GM04504 (cell line): Measurements from ENCODE around the gene MTREX.

Experiments used
- DNase-seq: peaks from one replicate; pipeline ENCODE4 v3.0.0-alpha.2; 2012; ENCODE audit warnings: low read depth

MTREX gene

DNA sequence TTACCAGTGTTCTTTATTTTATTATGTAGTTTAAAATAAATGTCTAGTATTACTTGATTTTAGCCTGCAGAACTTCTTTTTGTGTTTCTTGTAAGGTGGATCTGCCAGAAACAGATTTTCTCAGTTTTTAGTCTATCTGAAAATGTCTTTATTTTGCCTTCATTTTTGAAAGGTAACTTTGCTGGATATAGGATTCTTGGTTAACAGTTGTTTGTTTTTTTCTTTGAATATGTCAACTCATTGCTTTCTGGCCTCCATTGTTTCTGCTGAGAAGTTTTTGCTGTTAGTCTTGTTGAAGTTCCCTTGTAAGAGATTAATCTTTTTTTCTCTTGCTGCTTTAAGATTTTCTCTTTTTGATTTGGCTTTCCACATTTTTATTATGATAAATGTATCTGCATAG, 75.5 kb downstream of the MTREX start:
- DNase-seq = no peak

DNA sequence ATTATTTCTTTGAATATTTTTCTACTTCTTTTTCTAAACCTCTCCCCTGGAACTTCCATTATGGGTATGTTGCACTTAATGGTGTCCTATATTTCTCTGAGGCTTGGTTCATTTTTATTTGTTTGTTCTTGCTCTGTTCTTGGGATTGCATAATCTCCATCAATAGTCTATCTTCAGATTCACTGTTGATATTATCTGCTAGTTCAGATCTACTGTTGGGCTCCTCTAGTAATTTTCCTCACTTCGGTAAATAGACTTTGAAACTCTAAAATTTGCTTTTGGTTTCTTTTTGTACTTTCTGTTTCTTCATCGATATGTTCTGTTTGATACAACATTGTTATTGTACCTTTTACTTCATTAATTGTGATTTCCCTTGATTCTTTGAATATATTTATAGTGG, 76.3 kb downstream of the MTREX start:
- no peak for DNase-seq

DNA sequence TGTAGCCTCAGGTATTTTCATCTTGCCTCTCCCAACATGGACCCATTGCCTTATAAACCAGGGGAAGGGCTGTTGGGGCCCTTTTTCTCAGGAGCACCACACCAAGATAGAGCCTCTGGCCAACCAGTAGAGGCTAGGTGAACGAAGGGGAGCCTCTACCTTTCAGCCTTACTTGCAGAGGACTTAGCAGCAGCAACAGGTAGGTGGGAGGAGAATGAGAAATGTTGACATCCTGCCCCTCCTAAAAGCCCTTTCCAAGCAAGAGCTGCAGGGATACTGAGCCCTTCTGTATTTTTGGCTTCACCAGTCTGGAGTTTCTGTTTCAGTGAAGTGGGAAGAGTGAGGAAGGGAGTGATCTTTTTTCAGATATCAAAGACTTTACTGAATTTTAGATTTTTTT, 77.4 kb downstream of the MTREX start:
- no peak for DNase-seq

DNA sequence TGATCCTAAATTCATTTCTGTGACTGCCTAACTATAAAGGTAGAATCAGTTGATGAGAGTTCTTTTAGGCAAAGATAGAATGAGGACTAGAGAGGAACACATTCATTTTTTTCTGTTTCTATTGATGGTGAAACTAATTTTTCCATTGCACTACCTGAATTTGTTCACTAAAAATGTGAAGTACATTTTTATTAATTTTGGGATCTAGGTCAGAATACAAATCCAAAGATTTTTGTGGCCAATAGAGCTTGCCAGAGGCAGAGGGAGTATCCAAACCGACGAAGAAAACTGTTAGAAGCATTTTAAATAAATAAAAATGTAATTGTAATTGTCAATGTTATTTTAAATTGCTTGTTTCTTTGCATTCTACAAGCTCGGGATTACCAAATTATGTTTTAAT, 78.1 kb downstream of the MTREX start:
- DNase-seq = no peak

GRCh38 chr5:55386356-55386755, 78.6 kb downstream of the MTREX start:
- no peak for DNase-seq

GRCh38 chr5:55387865-55388264, 80.1 kb downstream of the MTREX start:
- no peak for DNase-seq

GRCh38 chr5:55391707-55392106, 83.9 kb downstream of the MTREX start:
- DNase-seq = no peak

- DNase-seq = no peak
These were observed 84.9 kb downstream of the MTREX start for GRCh38 chr5:55392669-55393068.

DNA sequence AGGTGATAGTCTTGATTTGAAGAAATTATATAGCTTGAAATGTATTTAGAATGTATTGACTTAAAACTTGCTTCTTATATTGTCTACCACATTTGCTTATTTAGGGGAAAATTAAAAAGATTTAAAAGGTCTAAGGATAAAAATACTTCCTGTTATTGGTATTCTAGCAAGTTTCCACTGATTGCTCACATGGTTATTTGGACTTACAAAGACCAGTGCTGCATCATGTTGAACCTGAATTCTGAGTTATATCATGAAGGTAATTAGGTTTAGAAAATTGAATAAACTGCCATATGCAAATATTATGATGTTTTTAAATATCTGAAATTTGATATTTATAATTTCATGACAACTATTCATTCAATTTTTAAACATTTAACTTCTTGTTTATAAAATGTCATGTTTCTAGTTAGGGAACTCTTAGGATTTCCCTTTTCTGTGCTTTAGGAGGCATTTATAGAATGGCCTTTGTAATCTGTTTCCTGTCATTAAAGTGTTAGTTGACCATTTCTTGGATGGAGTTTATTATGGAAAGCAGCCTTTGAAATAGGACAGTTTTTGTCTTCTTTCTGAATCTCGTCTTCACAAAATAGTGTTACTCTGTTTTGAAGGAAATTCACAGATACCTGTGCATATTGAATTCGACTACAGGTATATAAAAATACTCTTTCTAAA, 85.8 kb downstream of the MTREX start:
- no peak for DNase-seq

- DNase-seq = no peak
These were observed 94.4 kb downstream of the MTREX start for GRCh38 chr5:55402199-55402598.

- no peak for DNase-seq
These were observed 98.5 kb downstream of the MTREX start for GRCh38 chr5:55406292-55406691.

GRCh38 chr5:55407059-55407684, 99.4 kb downstream of the MTREX start:
- peak; percentile 44 for DNase-seq

- DNase-seq = no peak
These were observed 100.2 kb downstream of the MTREX start for GRCh38 chr5:55407984-55408383.

DNA sequence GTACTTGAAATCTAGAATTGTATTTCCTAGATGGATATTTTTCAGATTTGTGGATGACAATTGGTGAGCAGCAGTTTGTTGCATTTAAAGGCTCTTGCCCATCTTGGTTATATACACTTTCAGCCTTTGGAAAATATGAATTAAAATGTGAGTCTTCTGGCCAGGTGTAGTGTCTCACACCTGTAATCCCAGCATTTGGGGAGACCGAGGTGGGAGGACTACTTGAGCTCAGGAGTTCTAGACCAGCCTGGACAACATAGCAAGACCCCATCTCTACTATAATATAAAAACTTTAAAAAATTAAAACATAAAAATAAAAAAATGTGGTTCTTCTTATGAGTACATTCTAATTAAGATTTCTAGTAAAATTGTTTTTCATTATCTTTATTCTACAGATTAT, 102.0 kb downstream of the MTREX start:
- no peak for DNase-seq

DNA sequence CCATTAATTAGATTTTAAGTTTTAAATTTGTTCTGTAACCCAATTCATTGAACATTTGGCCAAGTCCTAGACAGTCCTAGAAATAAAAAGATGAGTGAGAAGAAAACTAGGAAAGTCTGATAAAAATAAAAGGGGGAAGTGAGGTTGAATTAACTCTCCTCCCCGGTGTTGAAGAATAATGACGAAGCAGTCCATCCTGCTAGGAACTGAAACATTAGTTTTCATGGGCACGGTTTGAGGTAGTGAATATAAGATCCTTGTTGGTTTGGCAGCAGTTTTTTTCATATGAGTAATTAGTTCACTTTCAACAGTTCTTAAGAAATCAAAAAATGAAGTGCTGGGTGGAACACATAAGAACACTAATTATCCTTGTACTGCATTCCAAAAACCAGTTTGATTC, 103.1 kb downstream of the MTREX start:
- DNase-seq = no peak

DNA sequence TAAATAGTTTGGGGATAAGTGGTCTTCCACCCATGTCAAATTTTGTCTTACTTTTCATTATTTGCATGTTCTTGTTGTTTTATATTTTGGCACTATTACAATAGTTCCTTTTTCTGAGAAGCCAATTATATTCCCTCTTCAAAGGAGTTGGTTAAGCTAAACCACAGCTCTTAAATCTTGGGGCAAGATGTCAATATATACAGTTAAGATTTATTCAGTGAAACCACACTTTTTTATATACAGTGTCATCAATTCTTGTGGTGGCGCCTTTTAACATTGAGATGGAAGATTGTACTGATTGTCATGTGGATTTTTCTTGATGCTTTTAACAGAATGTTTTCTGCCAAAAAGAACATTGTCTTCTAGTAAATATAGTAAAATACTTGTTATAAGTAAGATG, 104.1 kb downstream of the MTREX start:
- DNase-seq = no peak

DNA sequence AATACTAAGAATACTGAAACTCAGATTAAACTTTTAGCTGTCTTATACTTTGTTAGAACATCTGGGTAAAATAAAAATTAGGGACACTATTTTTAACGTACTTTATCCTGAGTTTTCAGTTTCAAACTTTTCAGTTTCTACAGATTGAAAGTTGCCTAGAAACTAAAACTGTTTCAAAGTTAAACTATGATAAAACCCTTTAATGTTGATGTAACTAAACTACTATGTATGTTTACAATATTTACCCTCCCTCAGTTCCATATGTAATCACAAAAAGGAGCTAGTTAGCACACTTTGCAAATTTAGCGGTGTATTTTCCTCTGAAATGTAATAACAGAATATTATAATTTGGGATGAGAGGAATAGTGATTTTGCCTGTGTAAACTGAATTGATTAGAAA, 105.9 kb downstream of the MTREX start:
- DNase-seq = no peak

DNA sequence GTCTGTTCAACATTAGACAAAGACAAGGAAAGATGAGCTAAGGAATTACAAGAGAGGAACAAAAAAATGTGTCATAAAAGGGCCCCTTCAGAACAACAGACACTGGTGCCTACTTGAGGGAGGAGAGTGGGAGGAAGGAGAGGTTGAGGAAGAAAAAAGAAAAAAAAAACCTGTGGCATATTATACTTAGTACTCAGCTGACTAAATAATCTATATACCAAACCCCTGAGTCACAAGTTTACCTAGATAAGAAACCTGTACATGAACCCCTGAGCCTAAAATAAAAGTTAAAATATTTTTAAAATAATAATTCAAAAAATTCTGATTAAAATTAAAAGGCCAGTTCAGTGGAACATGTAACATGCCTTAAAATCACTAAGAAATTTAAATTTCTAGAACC, 107.3 kb downstream of the MTREX start:
- DNase-seq = no peak

- peak; percentile 21 for DNase-seq
These were observed 108.5 kb downstream of the MTREX start for GRCh38 chr5:55416306-55416705.

DNA sequence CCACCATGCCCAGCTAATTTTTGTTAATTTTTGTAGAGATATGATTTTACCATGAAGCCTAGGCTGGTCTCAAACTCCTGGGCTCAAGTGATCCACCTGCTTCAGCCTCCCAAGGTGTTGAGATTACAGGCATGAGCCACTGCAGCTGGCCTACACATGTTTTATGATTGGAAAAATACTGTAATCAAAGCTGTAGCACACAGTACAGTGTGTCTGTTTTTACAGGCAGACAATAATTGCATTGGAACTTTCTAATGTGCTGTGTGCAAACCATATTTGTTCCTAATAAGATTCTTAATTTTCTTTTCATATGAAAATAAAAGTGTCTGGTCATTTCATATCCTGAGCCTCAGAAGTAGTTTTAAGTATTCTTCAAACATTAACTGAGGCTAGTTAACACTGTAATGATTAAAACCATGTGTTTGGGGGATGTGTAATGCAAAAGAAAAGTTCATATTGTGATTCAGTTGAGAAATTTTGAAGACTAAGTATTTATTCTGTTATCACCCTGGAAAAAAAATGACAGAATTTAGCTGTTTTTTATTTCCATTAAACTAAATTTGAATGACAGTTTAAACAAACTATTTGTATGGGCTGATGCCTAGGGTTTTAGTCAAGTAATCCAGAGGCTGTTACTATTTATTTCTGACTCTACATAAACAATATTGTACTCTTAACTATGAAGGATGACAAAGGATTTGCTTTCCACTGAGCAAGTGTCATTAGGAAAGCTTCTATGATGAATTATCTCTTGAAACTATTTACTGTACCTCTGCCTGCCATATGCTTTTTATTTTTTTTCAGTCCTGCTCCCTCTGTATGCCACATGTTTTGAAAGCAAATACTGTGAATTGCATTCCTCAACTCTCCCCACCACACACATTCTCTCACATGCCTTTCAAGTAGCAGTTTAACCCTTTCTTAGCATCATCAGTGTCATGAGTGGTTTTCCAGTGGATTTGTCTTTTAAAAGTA, 111.5 kb downstream of the MTREX start:
- DNase-seq = peak; percentile 80

DNA sequence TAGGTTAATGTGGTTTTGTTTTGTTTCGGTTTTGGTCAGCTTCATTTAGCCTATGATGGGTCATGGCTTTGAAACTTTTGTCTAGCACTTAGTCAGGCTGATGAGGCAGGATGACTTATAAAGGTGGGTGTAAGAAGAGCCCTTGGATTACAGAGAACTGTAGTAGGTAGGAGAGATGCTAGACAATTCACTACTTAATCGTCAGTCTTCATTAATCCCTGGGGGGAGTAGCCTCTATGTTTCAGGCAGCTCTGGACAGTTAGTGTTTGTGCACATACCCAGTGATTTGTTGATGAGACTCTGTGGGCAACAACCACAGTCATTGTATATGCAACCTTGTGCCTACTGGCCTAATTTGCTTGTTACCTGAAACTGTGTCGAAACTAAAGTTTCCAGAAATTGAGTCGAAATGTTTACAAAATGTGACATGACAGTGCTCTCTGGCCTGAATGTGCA, 113.3 kb downstream of the MTREX start:
- peak; percentile 19 for DNase-seq

DNA sequence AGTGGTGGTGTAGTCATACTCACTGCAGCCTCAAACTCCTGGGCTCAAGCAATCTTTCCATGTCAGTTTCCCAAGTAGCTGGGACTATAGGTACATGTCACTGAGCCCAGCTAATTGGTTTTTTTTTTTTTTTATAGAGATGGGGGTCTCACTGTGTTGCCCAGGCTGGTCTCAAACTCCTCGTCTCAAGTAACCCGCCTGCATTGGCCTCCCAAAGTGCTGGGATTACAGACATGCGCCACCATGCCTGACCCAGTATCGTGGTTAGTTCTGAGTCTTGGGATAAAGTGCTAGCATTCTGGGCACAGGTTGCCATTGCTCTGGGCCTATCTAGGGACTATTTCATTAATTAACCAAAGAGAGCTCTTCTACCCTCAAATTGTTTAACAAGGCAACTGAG, 118.7 kb downstream of the MTREX start:
- no peak for DNase-seq

DNA sequence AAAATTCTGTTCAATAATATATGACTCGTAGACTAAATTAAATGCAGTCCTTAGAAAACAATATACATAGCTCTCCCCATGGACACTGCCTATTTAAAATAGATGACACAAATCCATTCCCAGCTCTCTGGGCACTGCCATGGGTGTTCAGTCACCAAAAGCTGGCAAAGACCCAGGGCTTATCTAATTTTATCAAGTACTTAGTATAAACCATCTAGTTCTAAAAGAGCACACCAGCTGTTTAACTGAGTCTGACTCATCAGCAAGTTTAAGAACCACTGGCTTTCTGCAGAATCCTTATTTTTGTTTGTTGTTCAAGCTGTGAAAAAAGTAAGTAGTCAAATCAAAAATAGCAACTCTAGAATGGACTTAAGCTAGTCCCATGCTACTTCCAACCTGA, 119.4 kb downstream of the MTREX start:
- peak; percentile 23 for DNase-seq
